HS-27A (cell line): Measurements from ENCODE around the gene TRAPPC2L.
"Not testable (repeated sequence)": the region's sequence is repeated elsewhere in the genome, so short reads cannot be mapped to it uniquely, and the experiment has no call there.

ENCODE experiments used
- DNase-seq: peaks from one replicate; pipeline ENCODE4 v3.0.0-alpha.2; 2012; ENCODE audit warnings: low read depth, missing footprints

TRAPPC2L gene

GRCh38 chr16:88878356-88878755 is 21.4 kb downstream of the TRAPPC2L start:
- DNase-seq = no peak

DNA sequence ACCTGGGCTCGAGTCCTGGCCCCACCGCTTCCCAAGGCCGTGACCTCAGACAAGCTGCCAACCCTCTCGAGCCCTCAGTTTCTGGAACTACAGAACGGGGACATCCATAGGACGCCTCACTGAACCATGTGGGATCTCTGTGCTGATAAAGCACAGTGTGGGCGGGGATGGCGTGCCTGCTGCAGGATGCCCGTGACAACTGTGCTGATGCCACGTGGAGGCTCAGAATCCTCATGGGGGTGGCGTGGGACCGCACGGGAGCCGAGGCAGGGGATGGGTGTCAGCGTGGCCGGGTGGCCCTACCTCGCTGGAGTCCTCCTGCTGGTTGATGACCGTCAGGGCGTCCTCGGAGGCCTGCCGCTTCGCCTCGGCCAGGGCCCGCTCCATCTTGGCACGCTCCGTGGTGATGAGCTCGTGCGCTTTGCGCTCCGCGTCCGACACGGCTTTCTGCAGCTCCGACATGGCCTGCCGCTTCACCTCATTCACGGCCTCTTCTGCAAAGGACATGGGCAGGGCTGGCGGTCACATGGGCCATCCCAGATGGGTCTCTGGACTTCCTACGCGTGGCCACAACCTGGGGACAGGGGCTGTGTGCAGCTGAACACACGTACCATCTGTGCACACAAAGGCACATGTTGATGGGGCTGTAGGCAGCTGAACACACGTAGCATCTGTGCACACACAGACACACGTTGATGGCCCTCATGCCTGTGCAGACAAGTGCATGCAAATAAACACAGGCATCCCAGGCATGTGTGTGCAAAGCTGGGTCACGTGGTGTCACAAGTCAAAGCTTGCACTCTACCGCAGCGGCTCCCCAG is 22.2 kb downstream of the TRAPPC2L start:
- no peak for DNase-seq

- no peak for DNase-seq
Measured at GRCh38 chr16:88879788-88880055, 22.8 kb downstream of the TRAPPC2L start.

DNA sequence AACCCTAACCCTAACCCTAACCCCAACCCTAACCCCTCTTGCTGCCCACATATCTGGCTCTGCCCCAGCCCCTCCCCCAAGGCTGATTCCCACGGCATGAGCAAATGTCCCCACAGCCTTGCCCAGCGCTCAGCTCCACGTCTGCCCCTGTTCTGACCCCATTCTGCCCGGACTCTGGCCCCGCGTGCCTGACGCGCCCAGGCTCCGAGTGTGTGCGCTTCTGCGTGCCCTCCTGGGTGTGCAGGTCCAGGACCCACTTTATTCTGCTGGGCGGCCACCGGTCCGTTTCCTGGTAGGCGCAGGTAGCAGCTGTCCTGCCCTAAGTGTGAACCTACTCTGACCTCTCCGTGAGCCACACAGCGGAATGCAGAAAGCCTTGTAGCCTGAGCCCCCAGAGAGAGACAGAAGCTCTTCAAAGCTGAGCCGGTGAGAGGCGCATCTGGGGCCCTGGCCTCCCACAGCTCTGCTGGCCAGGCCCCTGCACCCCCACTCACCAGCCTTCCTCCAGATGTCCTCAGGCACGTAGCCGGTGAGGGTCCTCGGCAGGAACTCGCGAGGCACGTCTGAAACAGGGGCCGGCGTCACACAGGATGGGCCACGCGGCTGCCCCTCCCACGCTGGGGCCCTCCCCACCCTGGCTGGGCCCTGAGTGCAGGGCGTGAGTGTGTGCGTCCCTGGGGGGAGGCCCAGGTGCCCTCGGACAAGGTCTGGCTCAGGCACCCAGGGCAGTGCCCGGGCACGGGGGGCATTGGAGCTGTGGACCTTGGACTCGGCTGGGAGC is 23.5 kb downstream of the TRAPPC2L start:
- DNase-seq = no peak

- DNase-seq = no peak
Measured at GRCh38 chr16:88881007-88881615, 24.2 kb downstream of the TRAPPC2L start.

GRCh38 chr16:88881675-88882357 is 24.9 kb downstream of the TRAPPC2L start:
- DNase-seq = no peak

DNA sequence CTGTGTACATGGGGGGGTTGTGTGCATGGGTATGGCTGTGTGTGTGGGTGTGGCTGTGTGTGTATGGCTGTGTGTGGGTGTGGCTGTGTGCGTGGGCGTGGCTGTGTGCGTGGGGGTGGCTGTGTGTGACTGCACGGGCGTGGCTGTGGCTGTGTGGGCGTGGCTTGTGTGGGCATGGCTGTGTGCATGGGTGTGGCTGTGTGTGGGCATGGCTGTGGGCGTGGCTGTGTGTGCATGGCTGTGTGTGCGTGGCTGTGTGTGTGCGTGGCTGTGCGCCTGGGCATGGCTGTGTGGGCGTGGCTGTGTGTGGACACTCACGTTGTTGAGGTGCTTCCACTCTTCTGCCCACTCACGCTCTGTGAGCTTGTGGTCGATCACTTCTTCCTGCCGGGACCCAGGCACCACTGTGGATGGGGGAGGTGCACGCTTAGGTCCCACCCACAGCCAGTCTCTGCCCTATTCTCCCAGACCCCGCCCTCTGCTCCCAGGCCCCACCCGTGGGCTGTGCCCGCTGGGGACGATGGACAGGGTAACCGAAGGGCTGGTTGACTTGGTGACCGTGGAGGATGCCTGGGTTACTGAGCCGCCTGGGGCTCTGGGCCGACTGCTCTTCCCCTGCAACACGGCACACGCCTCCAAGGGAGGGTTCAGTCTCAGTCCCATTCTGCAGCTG is 25.6 kb downstream of the TRAPPC2L start:
- no peak for DNase-seq

DNA sequence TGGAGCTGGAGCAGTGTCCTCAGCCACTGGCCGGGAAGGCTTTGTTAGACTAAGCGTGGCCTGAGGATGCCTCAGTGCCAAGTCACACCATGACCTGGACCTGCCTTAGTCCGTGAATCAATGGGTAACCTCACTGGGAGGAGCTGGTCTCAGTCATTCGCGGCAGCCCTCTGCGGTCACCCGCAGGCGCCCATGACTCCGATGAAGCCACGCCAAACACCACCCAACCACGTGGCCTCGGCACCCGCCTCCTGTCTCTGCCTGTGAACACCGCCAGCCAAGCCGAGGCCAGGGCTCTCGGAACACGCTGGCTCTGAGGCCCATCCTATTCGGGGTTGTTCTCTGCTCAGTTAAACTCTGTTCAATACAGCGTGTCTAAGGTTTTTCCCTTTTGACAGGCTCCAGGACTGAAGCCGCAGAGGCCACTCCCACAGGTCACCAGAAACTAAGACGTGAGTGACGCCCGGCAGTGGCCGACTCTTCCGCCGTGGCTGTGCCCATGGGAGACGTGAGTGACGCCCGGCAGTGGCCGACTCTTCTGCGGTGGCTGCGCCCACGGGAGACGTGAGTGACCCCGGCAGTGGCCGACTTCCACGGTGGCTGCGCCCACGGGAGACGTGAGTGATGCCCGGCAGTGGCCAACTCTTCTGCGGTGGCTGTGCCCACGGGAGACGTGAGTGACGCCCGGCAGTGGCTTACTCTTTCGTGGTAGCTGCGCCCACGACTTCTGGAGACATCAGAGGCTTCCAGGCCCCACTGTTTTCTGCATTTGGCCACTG is 26.4 kb downstream of the TRAPPC2L start:
- no peak for DNase-seq

DNA sequence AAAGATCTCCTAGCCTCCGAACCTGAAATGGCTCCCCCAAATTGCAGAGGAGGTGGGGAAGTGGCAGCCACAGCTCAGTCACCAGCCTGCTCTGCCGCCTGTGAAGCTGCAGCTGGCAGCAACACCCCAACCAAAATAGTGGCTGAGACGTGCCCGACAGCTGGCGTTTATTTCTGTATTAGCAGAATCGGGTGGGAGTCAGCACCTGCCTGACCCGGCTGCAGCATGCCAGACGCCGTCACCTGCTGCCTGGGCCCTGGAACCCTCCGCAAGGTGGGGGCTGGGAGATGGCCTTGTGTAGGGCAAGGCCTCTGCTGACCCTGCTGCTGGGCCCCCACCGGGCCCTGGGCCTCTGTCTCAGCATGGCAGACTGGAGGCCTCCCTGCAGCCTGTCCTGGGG is 27.0 kb downstream of the TRAPPC2L start:
- DNase-seq = no peak

- DNase-seq = no peak
Measured at GRCh38 chr16:88884569-88885271, 27.8 kb downstream of the TRAPPC2L start.

- DNase-seq = no peak
Measured at GRCh38 chr16:88885693-88886280, 28.9 kb downstream of the TRAPPC2L start.

- no peak for DNase-seq
Measured at GRCh38 chr16:88886420-88886844, 29.5 kb downstream of the TRAPPC2L start.

DNA sequence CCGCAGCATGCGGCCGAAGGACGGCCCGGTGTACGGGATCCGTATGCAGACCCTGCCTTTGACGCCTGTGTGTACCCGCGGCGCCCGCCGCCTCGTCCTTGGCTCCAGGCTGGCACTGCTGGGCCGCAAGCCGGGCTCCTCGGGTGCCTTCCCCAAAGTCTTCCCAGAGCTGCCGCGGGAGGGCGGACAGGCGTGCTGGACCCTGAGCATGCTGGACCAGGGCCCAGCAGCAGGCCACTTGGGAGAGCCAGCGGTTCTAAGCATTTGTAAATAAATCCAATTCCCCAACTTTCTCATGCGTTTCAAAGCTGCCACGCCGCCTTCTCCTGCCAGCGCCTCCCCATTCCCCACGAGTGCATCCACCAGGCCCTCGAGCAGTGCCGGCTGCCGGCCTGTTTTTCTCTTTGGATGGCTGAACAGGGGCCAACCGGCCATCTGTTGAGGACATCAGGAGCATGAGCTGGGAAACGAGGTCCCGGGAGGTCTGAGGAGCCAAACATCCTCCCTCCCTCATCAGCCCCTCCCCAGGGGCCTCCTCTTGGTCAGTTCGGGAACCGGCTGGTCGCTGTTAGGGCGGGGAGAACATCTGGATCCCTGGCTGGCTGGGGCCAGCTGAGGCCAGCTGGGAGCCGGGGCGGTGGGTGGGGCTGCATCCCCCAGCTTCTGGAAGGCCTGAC is 30.1 kb downstream of the TRAPPC2L start:
- DNase-seq = no peak

GRCh38 chr16:88888057-88888456 is 31.1 kb downstream of the TRAPPC2L start:
- DNase-seq = no peak

- DNase-seq = no peak
Measured at GRCh38 chr16:88888461-88889387, 31.8 kb downstream of the TRAPPC2L start.

DNA sequence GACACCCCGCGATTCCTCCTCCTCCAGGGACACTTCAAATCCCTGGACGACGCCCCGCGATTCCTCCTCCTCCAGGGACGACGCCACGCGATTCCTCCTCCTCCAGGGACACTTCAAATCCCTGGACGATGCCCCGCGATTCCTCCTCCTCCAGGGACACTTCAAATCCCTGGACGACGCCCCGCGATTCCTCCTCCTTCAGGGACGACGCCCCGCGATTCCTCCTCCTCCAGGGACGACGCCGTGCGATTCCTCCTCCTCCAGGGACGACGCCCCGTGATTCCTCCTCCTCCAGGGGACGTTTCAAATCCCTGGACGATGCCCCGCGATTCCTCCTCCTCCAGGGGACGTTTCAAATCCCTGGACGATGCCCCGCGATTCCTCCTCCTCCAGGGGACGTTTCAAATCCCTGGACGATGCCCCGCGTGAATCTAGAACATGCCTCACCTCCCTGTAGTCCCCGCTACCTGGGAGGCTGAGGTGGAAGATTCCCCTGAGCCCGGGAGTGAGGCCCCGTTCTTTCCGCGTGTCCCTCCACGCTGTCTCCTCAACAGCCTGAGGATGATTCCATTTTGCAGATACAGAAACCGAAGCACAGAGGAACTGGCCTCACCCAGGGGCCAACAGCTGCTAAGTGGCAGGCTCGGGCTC is 32.9 kb downstream of the TRAPPC2L start:
- not testable (repeated sequence) for DNase-seq

DNA sequence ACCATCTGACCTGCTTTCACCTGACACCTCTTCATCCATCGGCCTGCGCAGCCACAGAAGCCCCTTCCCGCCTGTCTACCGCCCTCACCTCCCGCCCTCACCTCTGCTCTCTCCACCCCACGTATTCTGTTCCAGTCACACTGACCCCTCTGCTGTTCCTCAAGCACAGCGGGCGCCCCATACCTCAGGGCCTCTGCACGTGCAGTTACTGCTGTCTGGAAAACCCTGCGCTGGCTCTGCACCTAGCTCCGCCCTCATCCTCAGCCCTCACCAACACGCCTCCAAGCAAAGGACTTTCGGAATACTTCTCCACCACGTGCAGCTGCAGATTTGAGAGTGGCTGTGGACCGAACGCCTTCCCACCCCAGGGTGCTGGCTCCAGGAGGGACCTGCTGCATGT is 34.2 kb downstream of the TRAPPC2L start:
- DNase-seq = no peak

GRCh38 chr16:88892065-88892464 is 35.1 kb downstream of the TRAPPC2L start:
- DNase-seq = no peak
